Posterior vena cava (tissue), 2 donors: Measurements from ENCODE around the gene CCM2L. TPM values are rescaled to one million over a fixed set of nuclear protein-coding genes. Genes with fewer than 3 reads are reported as not detected.

Experiments used
- DNase-seq: peaks from one replicate; pipeline ENCODE4 v3.0.0-alpha.2; 2020; ENCODE audit warnings: low spot score
- intact Hi-C, 2 donors: fragments of 100-400 bp; cut with DNase I; formaldehyde crosslinking; loops; one replicate each; pipeline versions ENCODE4 v1.14.1 to v1.14.2; 2022 to 2023
- total RNA-seq, 2 donors: library from RNA; stranded (reverse); fragmentation: NEBNext Ultra II Directional; extraction: Animal tissue kit (Norgen Biotek cat#: 25700); gene quantifications; one replicate each; pipeline ENCODE4 v1.2.1, GENCODE V29; 2021
- donor health status: DM: yes; HTN: yes; CAD: no.
- donor health status: DM: yes; HTN: yes; CAD: no.

CCM2L gene
- total RNA-seq, 2 donors from 2014 or later: 6.8 to 9.7 TPM

GRCh38 chr20:32050851-32051556, 40.8 kb downstream of the CCM2L start:
- DNase-seq: peak; percentile 90
- intact Hi-C loops: no loop called here

GRCh38 chr20:32051720-32052089, 41.5 kb downstream of the CCM2L start:
- DNase-seq: no peak
- intact Hi-C loops: no loop called here

GRCh38 chr20:32052090-32052777, 42.0 kb downstream of the CCM2L start, which contains the start of gene HCK:
Gene HCK (plus strand): TSS chr20:32052242.
- intact Hi-C loops: no loop called here
- DNase-seq: peak; percentile 89

GRCh38 chr20:32052778-32053362, 42.6 kb downstream of the CCM2L start:
- peak; percentile 94 for DNase-seq
- intact Hi-C loops: no loop called here

GRCh38 chr20:32053648-32054047, 43.4 kb downstream of the CCM2L start:
- DNase-seq: no peak
- intact Hi-C loops: no loop called here

GRCh38 chr20:32056708-32057483, 46.7 kb downstream of the CCM2L start:
- DNase-seq: no peak
- intact Hi-C loops: no loop called here

- intact Hi-C loops: no loop called here
- no peak for DNase-seq
Observed at GRCh38 chr20:32057656-32058184, 47.5 kb downstream of the CCM2L start.

GRCh38 chr20:32059189-32059588, 49.0 kb downstream of the CCM2L start:
- no peak for DNase-seq
- intact Hi-C loops: no loop called here

GRCh38 chr20:32062776-32063170, 52.5 kb downstream of the CCM2L start:
- intact Hi-C loops: no loop called here
- peak; percentile 88 for DNase-seq

- DNase-seq: no peak
- intact Hi-C loops: no loop called here
Observed at GRCh38 chr20:32063695-32064094, 53.5 kb downstream of the CCM2L start.

- intact Hi-C loops: no loop called here
Observed at GRCh38 chr20:32064667-32065066, 54.4 kb downstream of the CCM2L start.

GRCh38 chr20:32067234-32067821, 57.1 kb downstream of the CCM2L start:
- no peak for DNase-seq
- intact Hi-C loops: no loop called here

More at GRCh38 chr20:32064667-32065066, 54.4 kb downstream of the CCM2L start:
- DNase-seq: no peak

- no peak for DNase-seq
- intact Hi-C loops: no loop called here
Observed at GRCh38 chr20:32068174-32068573, 57.9 kb downstream of the CCM2L start.

- intact Hi-C loops: no loop called here
- DNase-seq: no peak
Observed at GRCh38 chr20:32069711-32070110, 59.5 kb downstream of the CCM2L start.

- DNase-seq: no peak
- intact Hi-C loops: no loop called here
Observed at GRCh38 chr20:32070282-32070681, 60.0 kb downstream of the CCM2L start.

- intact Hi-C loops: no loop called here
- DNase-seq: no peak
Observed at GRCh38 chr20:32070690-32071213, 60.5 kb downstream of the CCM2L start.

- intact Hi-C loops: no loop called here
- no peak for DNase-seq
Observed at GRCh38 chr20:32071395-32072167, 61.3 kb downstream of the CCM2L start.

GRCh38 chr20:32072168-32072750, 62.0 kb downstream of the CCM2L start:
- no peak for DNase-seq
- intact Hi-C loops: no loop called here
